ENCODE measurements around the gene F13A1.

F13A1 gene

DNA sequence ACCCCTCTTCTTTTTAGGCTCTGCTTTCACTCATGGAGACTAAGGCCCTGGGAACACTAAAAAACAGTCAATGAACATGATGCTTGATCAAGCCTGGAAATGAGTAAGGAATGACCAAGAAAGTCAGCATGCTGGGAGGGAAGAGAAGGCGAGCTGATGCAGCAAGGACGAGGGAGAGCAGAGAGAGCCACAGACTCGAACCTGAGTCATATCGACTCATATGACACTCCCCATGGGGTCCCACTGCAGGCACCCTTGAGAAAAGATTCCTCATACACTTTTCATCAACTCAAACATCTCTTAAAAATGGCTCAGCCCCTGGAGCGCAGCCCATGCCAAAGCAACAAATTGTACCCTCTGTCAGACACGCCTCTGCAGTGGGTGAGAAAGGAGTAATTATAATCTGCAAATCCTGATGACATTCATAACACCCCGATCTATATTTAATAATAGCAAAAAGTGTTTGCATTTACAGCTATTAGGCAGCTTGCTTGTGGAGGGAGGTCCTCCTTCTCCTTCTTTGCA lies 127.2 kb downstream of the F13A1 start:
- no peak for DNase-seq (ENCODE audit: low spot score)
- no peak for TF ChIP-seq CTCF (IDR thresholded peaks at IDR 0.05; ENCODE audit: extremely low read depth, missing control alignments)

DNA sequence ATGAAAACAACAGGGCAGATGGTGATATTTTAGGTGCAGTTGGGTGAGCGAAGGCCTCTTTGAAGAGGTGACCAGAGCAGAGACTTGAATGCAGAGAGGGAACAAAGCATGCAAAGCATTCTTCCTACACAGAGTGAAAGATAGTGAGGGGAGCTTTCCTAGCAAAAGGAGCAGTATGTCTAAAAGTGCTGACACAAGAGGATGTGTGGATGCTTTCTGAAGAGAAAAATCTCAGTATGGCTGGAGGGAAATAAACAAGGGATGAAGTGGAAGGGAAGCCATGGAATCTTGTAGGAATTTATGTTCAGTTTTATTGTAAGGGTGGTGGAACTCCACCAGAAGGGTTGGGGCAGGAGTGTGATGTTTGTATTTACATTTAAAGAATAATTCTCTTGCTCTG lies 128.6 kb downstream of the F13A1 start:
- no peak for TF ChIP-seq CTCF (IDR thresholded peaks at IDR 0.05; ENCODE audit: extremely low read depth, missing control alignments)
- DNase-seq (ENCODE audit: low spot score): no peak

DNA sequence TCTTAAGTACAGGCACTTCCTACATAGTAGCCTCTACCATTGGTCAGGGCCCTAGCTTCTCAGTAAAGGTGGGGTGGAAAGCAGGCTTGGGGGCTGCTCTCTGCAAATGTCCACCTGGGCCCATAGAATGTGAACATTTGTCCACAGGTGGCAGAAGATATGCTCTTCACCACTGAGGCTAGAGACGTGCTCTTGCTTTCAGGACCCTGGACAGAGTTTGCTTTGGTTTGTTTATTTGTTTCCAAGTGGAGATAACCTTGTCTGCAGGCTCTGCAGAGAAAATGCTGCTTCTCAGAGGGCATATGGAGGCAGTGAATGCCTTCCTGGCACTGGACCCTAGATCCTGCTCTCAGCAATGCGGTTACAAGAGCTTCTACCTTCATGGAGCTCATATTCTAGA lies 129.0 kb downstream of the F13A1 start:
- no peak for TF ChIP-seq CTCF (IDR thresholded peaks at IDR 0.05; ENCODE audit: extremely low read depth, missing control alignments)
- DNase-seq (ENCODE audit: low spot score): no peak

GRCh38 chr6:6180684-6181083 lies 139.8 kb downstream of the F13A1 start:
- DNase-seq (ENCODE audit: low spot score): no peak

GRCh38 chr6:6179858-6180623 lies 140.4 kb downstream of the F13A1 start:
- no peak for TF ChIP-seq CTCF (IDR thresholded peaks at IDR 0.05; ENCODE audit: extremely low read depth, missing control alignments)
- DNase-seq (ENCODE audit: low spot score): no peak

More at GRCh38 chr6:6180684-6181083, 139.8 kb downstream of the F13A1 start:
- no peak for TF ChIP-seq CTCF (IDR thresholded peaks at IDR 0.05; ENCODE audit: extremely low read depth, missing control alignments)

GRCh38 chr6:6178795-6179194 lies 141.7 kb downstream of the F13A1 start:
- no peak for DNase-seq (ENCODE audit: low spot score)
- TF ChIP-seq CTCF (IDR thresholded peaks at IDR 0.05; ENCODE audit: extremely low read depth, missing control alignments): no peak

- no peak for DNase-seq (ENCODE audit: low spot score)
Measured at GRCh38 chr6:6177754-6178153, 142.7 kb downstream of the F13A1 start.

More at GRCh38 chr6:6177754-6178153, 142.7 kb downstream of the F13A1 start:
- TF ChIP-seq CTCF (IDR thresholded peaks at IDR 0.05; ENCODE audit: extremely low read depth, missing control alignments): no peak
